GM23338 (cell line): ENCODE results near the gene DGAT2. TPM values are rescaled to one million over a fixed set of nuclear protein-coding genes. Genes with fewer than 3 reads are reported as not detected.

ENCODE experiments used
- ATAC-seq: fragments of 200-7000 bp; cut with Tn5 transposase; 3 replicates; pipeline ENCODE4 v1.9.1; 2020
- DNase-seq: peaks from one replicate; pipeline ENCODE4 v3.0.0-alpha.2; 2015; ENCODE audit warnings: low spot score
- H2AFZ ChIP-seq: fragments of 200-600 bp; sonication (generic); 2 replicates; pipeline ENCODE4 v1.8.0; 2016; ENCODE audit warnings: antibody characterized with exemption, mild to moderate bottlenecking, moderate library complexity
- H3F3A ChIP-seq: fragments of 200-600 bp; sonication (generic); replicated peaks from 2 replicates; pipeline ENCODE4 v1.8.0; 2017; ENCODE audit warnings: antibody characterized with exemption, mixed run types, low read depth
- H3K27ac ChIP-seq: fragments of 200-600 bp; sonication (generic); 2 replicates; pipeline ENCODE4 v1.6.1; 2016; ENCODE audit warnings: low read depth
- H3K27me3 ChIP-seq: fragments of 200-600 bp; sonication (generic); 2 replicates; pipeline ENCODE4 v1.8.0; 2016; ENCODE audit warnings: mild to moderate bottlenecking, mixed run types, moderate library complexity; ENCODE audit not compliant: insufficient read depth
- H3K36me3 ChIP-seq: fragments of 200-600 bp; sonication (generic); 2 replicates; pipeline ENCODE4 v1.8.0; 2016; ENCODE audit warnings: mild to moderate bottlenecking; ENCODE audit not compliant: insufficient read depth
- H3K4me1 ChIP-seq: fragments of 200-600 bp; sonication (generic); 2 replicates; pipeline ENCODE4 v1.8.0; 2016; ENCODE audit warnings: mild to moderate bottlenecking, moderate library complexity; ENCODE audit not compliant: insufficient read depth
- H3K4me2 ChIP-seq: fragments of 200-600 bp; sonication (generic); 2 replicates; pipeline ENCODE4 v1.7.1; 2017; ENCODE audit warnings: mixed run types
- H3K4me3 ChIP-seq: fragments of 200-600 bp; sonication (generic); 2 replicates; pipeline ENCODE4 v1.6.1; 2016; ENCODE audit warnings: mixed run types
- H3K79me2 ChIP-seq: fragments of 200-600 bp; sonication (generic); replicated peaks from 2 replicates; pipeline ENCODE4 v1.8.0; 2017; ENCODE audit warnings: mild to moderate bottlenecking; ENCODE audit not compliant: insufficient read depth
- H3K9me2 ChIP-seq: fragments of 200-600 bp; sonication (generic); 2 replicates; pipeline ENCODE4 v1.8.0; 2017; ENCODE audit not compliant: insufficient read depth
- H4K20me1 ChIP-seq: fragments of 200-600 bp; sonication (generic); replicated peaks from 2 replicates; pipeline ENCODE4 v1.8.0; 2017; ENCODE audit warnings: mild to moderate bottlenecking; ENCODE audit not compliant: insufficient read depth
- H3K27ac Mint-ChIP-seq: 2 replicates; pipeline ENCODE4 v1.8.0; 2020; ENCODE audit warnings: inconsistent platforms, mild to moderate bottlenecking, moderate library complexity, mixed read lengths
- H3K27me3 Mint-ChIP-seq: 3 replicates; pipeline ENCODE4 v1.8.0; 2022; ENCODE audit warnings: low read depth, mild to moderate bottlenecking, moderate library complexity, mixed read lengths, inconsistent platforms; ENCODE audit not compliant: insufficient read depth, poor library complexity
- H3K36me3 Mint-ChIP-seq: 3 replicates; pipeline ENCODE4 v1.8.0; 2021; ENCODE audit warnings: low read depth, mild to moderate bottlenecking, inconsistent platforms, moderate library complexity, mixed read lengths
- H3K4me1 Mint-ChIP-seq: 3 replicates; pipeline ENCODE4 v1.8.0; 2020; ENCODE audit warnings: mild to moderate bottlenecking, inconsistent platforms, mixed read lengths
- H3K4me3 Mint-ChIP-seq: 3 replicates; pipeline ENCODE4 v1.8.0; 2021; ENCODE audit warnings: moderate library complexity, mild to moderate bottlenecking, inconsistent platforms, mixed read lengths
- H3K9me3 Mint-ChIP-seq: 3 replicates; pipeline ENCODE4 v1.8.0; 2020; ENCODE audit warnings: moderate library complexity, mild to moderate bottlenecking, inconsistent platforms, mixed read lengths
- CREB1 ChIP-seq: fragments of 250-450 bp; sonication (Bioruptor Pico); IDR thresholded peaks from 2 replicates; pipeline ENCODE4 v1.5.0; 2020; ENCODE audit warnings: low read depth, mild to moderate bottlenecking, moderate library complexity
- ETS1 ChIP-seq: IDR thresholded peaks from 2 replicates; pipeline ENCODE4 v1.6.1; 2016; ENCODE audit warnings: antibody characterized with exemption
- EZH2 ChIP-seq: fragments of 200-600 bp; sonication (generic); IDR thresholded peaks from one replicate; pipeline ENCODE4 v1.8.0; 2017; ENCODE audit warnings: antibody characterized with exemption, mild to moderate bottlenecking, low read depth; ENCODE audit not compliant: unreplicated experiment
- EZH2phosphoT487 ChIP-seq: fragments of 200-600 bp; sonication (generic); IDR thresholded peaks from one replicate; pipeline ENCODE4 v1.8.1; 2018; ENCODE audit warnings: antibody characterized with exemption; ENCODE audit not compliant: unreplicated experiment
- JUNB ChIP-seq: IDR thresholded peaks from one replicate; pipeline ENCODE4 v1.6.1; 2016; ENCODE audit warnings: antibody characterized with exemption; ENCODE audit not compliant: unreplicated experiment
- NANOG ChIP-seq: IDR thresholded peaks from 2 replicates; pipeline ENCODE4 v1.6.1; 2016; ENCODE audit warnings: antibody characterized with exemption, borderline replicate concordance
- POLR2AphosphoS5 ChIP-seq: IDR thresholded peaks from 2 replicates; pipeline ENCODE4 v1.6.1; 2016; ENCODE audit warnings: antibody characterized with exemption, low read depth
- REST ChIP-seq: IDR thresholded peaks from one replicate; pipeline ENCODE4 v1.6.1; 2018; ENCODE audit warnings: antibody characterized with exemption; ENCODE audit not compliant: unreplicated experiment
- ZNF114 ChIP-seq: fragments of 250-450 bp; sonication (Bioruptor Pico); IDR thresholded peaks from 2 replicates; pipeline ENCODE4 v1.5.0; 2020; ENCODE audit warnings: mild to moderate bottlenecking, moderate library complexity
- ZNF331 ChIP-seq: fragments of 250-450 bp; sonication (Bioruptor Pico); IDR thresholded peaks from 2 replicates; pipeline ENCODE4 v1.5.0; 2020; ENCODE audit warnings: low read depth, mild to moderate bottlenecking, moderate library complexity
- polyA plus RNA-seq: library from polyadenylated mRNA; unstranded; fragments of >200 nt; fragmentation: Nextera tagmentation; extraction: Ambion mirVana; gene quantifications from 2 replicates; pipeline ENCODE4 v1.2.1, GENCODE V29; 2016
- total RNA-seq: library from RNA; depleted of rRNA; stranded (reverse); fragments of >200 nt; shearing (Covaris generic); gene quantifications from 2 replicates; pipeline ENCODE4 v1.2.3, GENCODE V29; 2014

DGAT2 gene
- total and polyA plus RNA-seq, 2 experiments from 2014 or later = 1.9 to 2.6 TPM

GRCh38 chr11:75792997-75793800 is 24.6 kb downstream of the DGAT2 start:
- H3K4me3 Mint-ChIP-seq = no peak overlapping the region
- no peaks in the 10 kb centered on the region for H3K36me3 Mint-ChIP-seq
- no peaks in the 10 kb centered on the region for H3K27me3 ChIP-seq
- H3K4me1 Mint-ChIP-seq = 0 out of 3 replicates have a peak, but pooled peaks cover 2% of the 10 kb centered on the region
- no peak overlapping the region for H3K27ac ChIP-seq
- no peak overlapping the region for H3K4me2 ChIP-seq
- no peaks in the 10 kb centered on the region for H3K4me1 ChIP-seq
- ATAC-seq = no peak
- H3K27ac Mint-ChIP-seq = no peak overlapping the region
- no peak overlapping the region for H2AFZ ChIP-seq
- no peaks in the 10 kb centered on the region for H3F3A ChIP-seq
- peaks cover 7% of the 10 kb centered on the region for H3K27me3 Mint-ChIP-seq
- H3K9me3 Mint-ChIP-seq = no peaks in the 10 kb centered on the region
- H3K36me3 ChIP-seq = no peaks in the 10 kb centered on the region
- no peaks in the 10 kb centered on the region for H4K20me1 ChIP-seq
- no peaks in the 10 kb centered on the region for H3K9me2 ChIP-seq
- DNase-seq = no peak
- no peaks in the 10 kb centered on the region for H3K79me2 ChIP-seq
- no peak overlapping the region for H3K4me3 ChIP-seq
- TF ChIP-seq ETS1 (no peak), NANOG (no peak)

GRCh38 chr11:75793966-75794365 is 25.4 kb downstream of the DGAT2 start:
- H4K20me1 ChIP-seq = no peaks in the 10 kb centered on the region
- Mint-ChIP-seq H3K27me3 (peaks cover 7% of the 10 kb centered on the region), H3K4me1 (0 out of 3 replicates have a peak, but pooled peaks cover 3% of the 10 kb centered on the region), H3K27ac (no peak overlapping the region), H3K36me3 (no peaks in the 10 kb centered on the region), H3K9me3 (no peaks in the 10 kb centered on the region), H3K4me3 (no peak overlapping the region)
- H3K27ac ChIP-seq = no peak overlapping the region
- H3K9me2 ChIP-seq = no peaks in the 10 kb centered on the region
- H3K4me1 ChIP-seq = no peaks in the 10 kb centered on the region
- H3K4me3 ChIP-seq = no peak overlapping the region
- TF ChIP-seq ZNF331 = no peak
- TF ChIP-seq ETS1 = no peak
- TF ChIP-seq CREB1 (CRISPR knock-in tag) = no peak
- TF ChIP-seq NANOG = no peak
- no peak for TF ChIP-seq POLR2AphosphoS5
- no peaks in the 10 kb centered on the region for H3K27me3 ChIP-seq
- no peak overlapping the region for H2AFZ ChIP-seq
- no peak for ATAC-seq
- no peaks in the 10 kb centered on the region for H3K79me2 ChIP-seq
- DNase-seq = no peak
- no peak overlapping the region for H3K4me2 ChIP-seq
- H3K36me3 ChIP-seq = no peaks in the 10 kb centered on the region
- no peaks in the 10 kb centered on the region for H3F3A ChIP-seq

- H3K9me2 ChIP-seq = no peaks in the 10 kb centered on the region
- no peak overlapping the region for H3K4me2 ChIP-seq
- no peak for DNase-seq
- Mint-ChIP-seq H3K27ac (no peak overlapping the region), H3K36me3 (no peaks in the 10 kb centered on the region), H3K4me1 (0 out of 3 replicates have a peak, but pooled peaks cover 5% of the 10 kb centered on the region), H3K4me3 (no peak overlapping the region), H3K27me3 (peaks cover 5% of the 10 kb centered on the region), H3K9me3 (no peaks in the 10 kb centered on the region)
- no peak overlapping the region for H3K4me3 ChIP-seq
- H3K79me2 ChIP-seq = no peaks in the 10 kb centered on the region
- H3K27me3 ChIP-seq = no peaks in the 10 kb centered on the region
- H3K27ac ChIP-seq = no peak overlapping the region
- H3K4me1 ChIP-seq = no peaks in the 10 kb centered on the region
- no peak overlapping the region for H2AFZ ChIP-seq
- ATAC-seq = no peak; the same call in 2 of the 3 replicates
- no peaks in the 10 kb centered on the region for H3F3A ChIP-seq
- no peaks in the 10 kb centered on the region for H3K36me3 ChIP-seq
- no peaks in the 10 kb centered on the region for H4K20me1 ChIP-seq
- no peak for TF ChIP-seq REST
- TF ChIP-seq EZH2 = no peak
- TF ChIP-seq EZH2phosphoT487 = no peak
- no peak for TF ChIP-seq JUNB
- no peak for TF ChIP-seq ZNF114 (CRISPR knock-in tag)
Measured at GRCh38 chr11:75795276-75796090, 26.9 kb downstream of the DGAT2 start.
